ENCODE data around the gene RLBP1. TPM values are rescaled to one million over a fixed set of nuclear protein-coding genes. Genes with fewer than 3 reads are reported as not detected.

Gene RLBP1
- polyA plus RNA-seq, 1 donor from 2014 or later, result 0.16 TPM

GRCh38 chr15:89199746-89200145 lies 21.6 kb downstream of the RLBP1 start:
- Histone ChIP-seq H3K9me3 (ENCODE audit: low read length) (no peaks in the 10 kb centered on the region), H3F3A (ENCODE audit: insufficient read depth, low read length, poor library complexity, severe bottlenecking) (no peaks in the 10 kb centered on the region), H3K9me2 (ENCODE audit: insufficient read depth, low read length) (no peaks in the 10 kb centered on the region), H3K9ac (ENCODE audit: low read length) (no peak overlapping the region), H2AFZ (ENCODE audit: low read depth, low read length) (no peak overlapping the region), H3K4me2 (ENCODE audit: low read length) (no peak overlapping the region), H3K27me3 (ENCODE audit: insufficient read depth, low read depth, low read length) (no peaks in the 10 kb centered on the region), H3K4me3 (ENCODE audit: low read length) (no peak overlapping the region), H3K36me3 (ENCODE audit: insufficient read depth, low read length) (no peaks in the 10 kb centered on the region), H3K79me2 (replicated peaks; ENCODE audit: insufficient read depth, low read length) (no peaks in the 10 kb centered on the region), H4K20me1 (ENCODE audit: insufficient read depth) (no peaks in the 10 kb centered on the region), H3K27ac (ENCODE audit: low read length) (no peak overlapping the region)
- TF ChIP-seq EP300 (conservative IDR thresholded peaks at IDR 0.05; ENCODE audit: poor library complexity, severe bottlenecking) (no peak), EZH2 (IDR thresholded peaks at IDR 0.05; ENCODE audit: borderline replicate concordance, insufficient read depth, low read length, poor library complexity, severe bottlenecking) (no peak), MXI1 (conservative IDR thresholded peaks at IDR 0.05; ENCODE audit: poor library complexity, severe bottlenecking) (no peak), REST (IDR thresholded peaks at IDR 0.05; ENCODE audit: borderline replicate concordance) (no peak), POLR2AphosphoS5 (IDR thresholded peaks at IDR 0.05) (no peak)

- H4K20me1 ChIP-seq (ENCODE audit: insufficient read depth), result no peaks in the 10 kb centered on the region
- H3K9me3 ChIP-seq (ENCODE audit: low read length), result no peaks in the 10 kb centered on the region
- no peak overlapping the region for H3K27ac ChIP-seq (ENCODE audit: low read length)
- no peaks in the 10 kb centered on the region for H3K27me3 ChIP-seq (ENCODE audit: insufficient read depth, low read depth, low read length)
- no peaks in the 10 kb centered on the region for H3K79me2 ChIP-seq (replicated peaks; ENCODE audit: insufficient read depth, low read length)
- H3K36me3 ChIP-seq (ENCODE audit: insufficient read depth, low read length), result no peaks in the 10 kb centered on the region
- H3K9me2 ChIP-seq (ENCODE audit: insufficient read depth, low read length), result no peaks in the 10 kb centered on the region
- H2AFZ ChIP-seq (ENCODE audit: low read depth, low read length), result no peak overlapping the region
- H3K9ac ChIP-seq (ENCODE audit: low read length), result no peak overlapping the region
- no peak overlapping the region for H3K4me3 ChIP-seq (ENCODE audit: low read length)
- no peaks in the 10 kb centered on the region for H3F3A ChIP-seq (ENCODE audit: insufficient read depth, low read length, poor library complexity, severe bottlenecking)
- no peak overlapping the region for H3K4me2 ChIP-seq (ENCODE audit: low read length)
- no peak for TF ChIP-seq TAF1 (IDR thresholded peaks at IDR 0.05; ENCODE audit: low read depth)
Observed at GRCh38 chr15:89198934-89199333, 22.4 kb downstream of the RLBP1 start.

GRCh38 chr15:89198196-89198595 lies 23.2 kb downstream of the RLBP1 start:
- Histone ChIP-seq H3F3A (ENCODE audit: insufficient read depth, low read length, poor library complexity, severe bottlenecking) (no peaks in the 10 kb centered on the region), H3K27me3 (ENCODE audit: insufficient read depth, low read depth, low read length) (no peaks in the 10 kb centered on the region), H4K20me1 (ENCODE audit: insufficient read depth) (no peaks in the 10 kb centered on the region), H3K4me2 (ENCODE audit: low read length) (no peak overlapping the region), H3K36me3 (ENCODE audit: insufficient read depth, low read length) (peaks cover 2% of the 10 kb centered on the region), H3K9ac (ENCODE audit: low read length) (no peak overlapping the region), H3K9me3 (ENCODE audit: low read length) (no peaks in the 10 kb centered on the region), H2AFZ (ENCODE audit: low read depth, low read length) (no peak overlapping the region), H3K27ac (ENCODE audit: low read length) (no peak overlapping the region), H3K4me3 (ENCODE audit: low read length) (no peak overlapping the region), H3K9me2 (ENCODE audit: insufficient read depth, low read length) (no peaks in the 10 kb centered on the region), H3K79me2 (replicated peaks; ENCODE audit: insufficient read depth, low read length) (no peaks in the 10 kb centered on the region)
- no peak for TF ChIP-seq SMC3 (conservative IDR thresholded peaks at IDR 0.05; ENCODE audit: poor library complexity)
- no peak for TF ChIP-seq POLR2AphosphoS5 (IDR thresholded peaks at IDR 0.05)
- no peak for TF ChIP-seq REST (IDR thresholded peaks at IDR 0.05; ENCODE audit: borderline replicate concordance)
- no peak for TF ChIP-seq RAD21 (conservative IDR thresholded peaks at IDR 0.05)
- TF ChIP-seq EP300 (conservative IDR thresholded peaks at IDR 0.05; ENCODE audit: poor library complexity, severe bottlenecking), result no peak
- no peak for TF ChIP-seq CTCF (IDR thresholded peaks at IDR 0.05; ENCODE audit: poor library complexity, severe bottlenecking)
- no peak for TF ChIP-seq MXI1 (conservative IDR thresholded peaks at IDR 0.05; ENCODE audit: poor library complexity, severe bottlenecking)
- TF ChIP-seq TAF1 (IDR thresholded peaks at IDR 0.05; ENCODE audit: low read depth), result no peak
- no peak for TF ChIP-seq EZH2 (IDR thresholded peaks at IDR 0.05; ENCODE audit: borderline replicate concordance, insufficient read depth, low read length, poor library complexity, severe bottlenecking)

Data from neural cell (in vitro differentiated cells).